22Rv1 (cell line): ENCODE results near the gene DOHH.

ENCODE experiments used
- H3K27ac ChIP-seq: fragments of 450-650 bp; 2 replicates; pipeline ENCODE4 v1.5.1; 2017
- CTCF ChIP-seq: fragments of 450-650 bp; IDR thresholded peaks from 2 replicates; pipeline ENCODE4 v1.5.1; 2017; ENCODE audit warnings: mild to moderate bottlenecking
- ZFX ChIP-seq: fragments of 450-650 bp; IDR thresholded peaks from 2 replicates; pipeline ENCODE4 v1.6.1; 2017; ENCODE audit warnings: antibody characterized with exemption, borderline replicate concordance

The DOHH gene

DNA sequence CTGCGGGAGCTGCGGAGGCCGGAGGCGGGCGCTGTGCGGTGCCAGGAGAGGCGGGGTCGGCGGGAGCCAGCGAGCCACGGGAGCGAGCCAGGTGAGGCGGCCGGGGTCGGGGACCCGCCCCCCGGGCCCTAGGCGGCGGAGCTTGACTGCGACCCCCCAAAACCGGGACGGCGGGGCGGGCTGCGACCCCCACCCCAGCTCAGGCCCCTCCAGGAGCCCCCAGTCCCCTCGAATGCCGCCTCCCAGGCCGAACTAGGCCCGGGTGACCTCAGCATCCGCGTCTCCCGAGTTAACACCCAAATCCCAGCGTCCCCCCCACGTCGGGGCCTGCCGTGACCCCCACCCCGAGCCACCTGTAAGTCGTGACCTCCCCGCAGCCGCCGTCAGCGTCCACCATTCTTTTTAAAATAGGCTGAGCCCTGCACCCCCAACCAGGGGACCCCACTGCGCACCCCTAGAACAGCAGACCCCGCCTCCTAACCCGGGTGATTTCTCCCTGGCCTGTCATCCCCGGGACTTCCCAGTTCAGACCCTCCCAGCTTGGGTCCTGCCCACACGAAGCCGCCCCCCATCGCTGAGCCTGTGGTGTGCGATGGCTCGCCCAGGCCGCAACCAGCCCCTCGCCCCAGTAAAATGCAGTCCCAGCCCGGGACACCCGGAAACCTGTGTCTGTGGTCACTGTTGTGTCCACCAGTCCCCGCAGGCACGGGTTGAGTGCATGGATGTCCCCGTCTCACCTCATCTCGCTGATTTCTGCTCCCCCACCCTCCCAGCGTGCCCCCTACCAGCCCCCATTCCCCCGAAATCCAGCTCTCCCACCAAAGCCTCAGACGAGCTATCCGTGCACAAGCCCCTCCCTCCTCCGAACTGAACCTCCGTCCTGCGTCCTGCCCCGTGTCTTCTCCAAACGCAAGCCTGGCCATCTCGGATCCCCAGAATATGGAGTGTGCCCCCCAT lies 6.2 kb upstream of the DOHH start:
- peak overlapping the region; percentile 96 for H3K27ac ChIP-seq
- TF ChIP-seq CTCF (no peak), ZFX (no peak)

GRCh38 chr19:3505598-3506383 lies 5.3 kb upstream of the DOHH start, which contains the start of gene FZR1:
Gene FZR1 (plus strand): TSS chr19:3506311. CDS start chr19:3522990, 16,679 bp downstream.
- peak within 1 kb of the TSS; percentile 96 for H3K27ac ChIP-seq
- TF ChIP-seq CTCF (no peak), ZFX (no peak)

- TF ChIP-seq CTCF (no peak), ZFX (no peak)
- H3K27ac ChIP-seq: peak overlapping the region; percentile 96
These were observed 4.3 kb upstream of the DOHH start for GRCh38 chr19:3504735-3505134.

GRCh38 chr19:3503036-3503572 lies 2.6 kb upstream of the DOHH start:
- H3K27ac ChIP-seq: no peak overlapping the region
- no peak for TF ChIP-seq CTCF
- TF ChIP-seq ZFX: no peak

- TF ChIP-seq ZFX (no peak), CTCF (no peak)
- H3K27ac ChIP-seq: no peak overlapping the region
These were observed 1.3 kb upstream of the DOHH start for GRCh38 chr19:3501780-3502179.

DNA sequence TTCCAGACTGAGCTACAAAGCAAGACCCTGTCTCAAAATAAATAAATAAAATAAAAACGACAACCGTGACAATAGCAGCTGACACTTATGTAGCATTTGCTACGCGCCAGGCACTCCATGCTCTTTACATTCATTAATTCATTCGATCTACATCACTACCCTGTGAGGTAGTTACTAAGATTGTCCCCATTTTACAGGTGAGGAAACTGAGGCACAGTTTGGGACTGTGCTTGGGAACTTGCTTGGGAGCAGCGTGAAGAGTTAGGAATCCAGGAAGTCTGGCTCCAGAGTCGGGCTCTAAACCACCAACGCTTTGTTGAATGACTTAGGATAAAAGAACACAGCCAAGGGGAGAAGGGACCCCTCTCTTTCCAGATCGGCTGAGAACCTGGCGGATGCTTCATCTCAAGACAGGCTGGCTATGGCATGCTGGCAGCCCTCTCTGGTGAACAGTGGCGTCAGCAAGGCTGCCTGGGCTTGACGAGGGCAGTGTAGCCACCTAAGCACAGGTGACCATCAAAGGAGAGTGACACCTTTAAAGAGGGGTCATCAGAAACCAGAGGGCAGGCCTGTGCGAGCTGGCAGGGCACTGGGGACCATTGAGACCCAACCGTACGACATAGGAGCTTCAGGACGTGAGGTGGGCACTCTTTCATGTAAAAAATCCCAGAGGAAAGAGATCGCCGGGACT lies 591 bp downstream of the DOHH start:
- H3K27ac ChIP-seq: peak overlapping the region; percentile 89
- TF ChIP-seq CTCF (no peak), ZFX (no peak)
